ENCODE data around the gene IL6ST.

The IL6ST gene

GRCh38 chr5:55973296-55973695 is 21.5 kb downstream of the IL6ST start:
- no peak for TF ChIP-seq TEAD4 (IDR thresholded peaks at IDR 0.05)
- TF ChIP-seq USF1 (IDR thresholded peaks at IDR 0.05), result no peak
- TF ChIP-seq TCF12 (IDR thresholded peaks at IDR 0.05; ENCODE audit: low read depth), result no peak
- no peak for TF ChIP-seq TAF1 (IDR thresholded peaks at IDR 0.05; ENCODE audit: low read depth)
- no peak for TF ChIP-seq ZBTB7A (IDR thresholded peaks at IDR 0.05; ENCODE audit: low read depth)
- TF ChIP-seq CEBPB (IDR thresholded peaks at IDR 0.05), result no peak
- no peak for TF ChIP-seq EGR1 (IDR thresholded peaks at IDR 0.05)
- TF ChIP-seq NFIC (IDR thresholded peaks at IDR 0.05), result no peak
- no peak for TF ChIP-seq EP300 (IDR thresholded peaks at IDR 0.05; ENCODE audit: borderline replicate concordance)
- no peak for TF ChIP-seq MAX (IDR thresholded peaks at IDR 0.05)
- no peak for TF ChIP-seq REST (IDR thresholded peaks at IDR 0.05; ENCODE audit: low read depth)

- TF ChIP-seq TAF1 (IDR thresholded peaks at IDR 0.05; ENCODE audit: low read depth) (no peak), CEBPB (IDR thresholded peaks at IDR 0.05) (no peak), YY1 (IDR thresholded peaks at IDR 0.05; ENCODE audit: low read depth) (no peak), CREB1 (IDR thresholded peaks at IDR 0.05; ENCODE audit: low read depth) (no peak), EP300 (IDR thresholded peaks at IDR 0.05; ENCODE audit: borderline replicate concordance) (no peak), REST (IDR thresholded peaks at IDR 0.05; ENCODE audit: low read depth) (no peak), USF1 (IDR thresholded peaks at IDR 0.05) (no peak), RAD21 (IDR thresholded peaks at IDR 0.05; ENCODE audit: low read depth) (no peak), ZBTB7A (IDR thresholded peaks at IDR 0.05; ENCODE audit: low read depth) (no peak), NFIC (IDR thresholded peaks at IDR 0.05) (no peak), TCF12 (IDR thresholded peaks at IDR 0.05; ENCODE audit: low read depth) (no peak), TEAD4 (IDR thresholded peaks at IDR 0.05) (no peak), EGR1 (IDR thresholded peaks at IDR 0.05) (no peak), MAX (IDR thresholded peaks at IDR 0.05) (no peak), FOXM1 (IDR thresholded peaks at IDR 0.05; ENCODE audit: borderline replicate concordance, low read depth) (no peak)
Observed at GRCh38 chr5:55969956-55970355, 24.8 kb downstream of the IL6ST start.

- TF ChIP-seq TEAD4 (IDR thresholded peaks at IDR 0.05), result no peak
- TF ChIP-seq CEBPB (IDR thresholded peaks at IDR 0.05), result no peak
- no peak for TF ChIP-seq NFIC (IDR thresholded peaks at IDR 0.05)
- no peak for TF ChIP-seq CREB1 (IDR thresholded peaks at IDR 0.05; ENCODE audit: low read depth)
- no peak for TF ChIP-seq TCF12 (IDR thresholded peaks at IDR 0.05; ENCODE audit: low read depth)
- TF ChIP-seq REST (IDR thresholded peaks at IDR 0.05; ENCODE audit: low read depth), result no peak
- no peak for TF ChIP-seq ZBTB7A (IDR thresholded peaks at IDR 0.05; ENCODE audit: low read depth)
- TF ChIP-seq RAD21 (IDR thresholded peaks at IDR 0.05; ENCODE audit: low read depth), result no peak
- no peak for TF ChIP-seq FOXM1 (IDR thresholded peaks at IDR 0.05; ENCODE audit: borderline replicate concordance, low read depth)
- no peak for TF ChIP-seq USF1 (IDR thresholded peaks at IDR 0.05)
- TF ChIP-seq EP300 (IDR thresholded peaks at IDR 0.05; ENCODE audit: borderline replicate concordance), result no peak
Observed at GRCh38 chr5:55966284-55966683, 28.5 kb downstream of the IL6ST start.

- TF ChIP-seq CREB1 (IDR thresholded peaks at IDR 0.05; ENCODE audit: low read depth), result no peak
- TF ChIP-seq EP300 (IDR thresholded peaks at IDR 0.05; ENCODE audit: borderline replicate concordance), result no peak
- TF ChIP-seq CEBPB (IDR thresholded peaks at IDR 0.05), result no peak
- TF ChIP-seq RAD21 (IDR thresholded peaks at IDR 0.05; ENCODE audit: low read depth), result no peak
- no peak for TF ChIP-seq NFIC (IDR thresholded peaks at IDR 0.05)
- no peak for TF ChIP-seq USF1 (IDR thresholded peaks at IDR 0.05)
- TF ChIP-seq MAX (IDR thresholded peaks at IDR 0.05), result no peak
Observed at GRCh38 chr5:55965525-55965924, 29.2 kb downstream of the IL6ST start.

Data from Ishikawa (cell line).